HG03378 (cell line): ENCODE measurements around the gene ST3GAL5.
"Not testable (repeated sequence)": the region's sequence is repeated elsewhere in the genome, so short reads cannot be mapped to it uniquely, and the experiment has no call there.

Source experiments
- ATAC-seq: cut with Tn5 transposase; IDR thresholded peaks from one replicate; pipeline ENCODE4 v1.9.1; 2021; ENCODE audit warnings: mild to moderate bottlenecking, moderate library complexity; ENCODE audit not compliant: unreplicated experiment

ST3GAL5 gene

GRCh38 chr2:85888684-85889626 is at the start of gene ST3GAL5:
ST3GAL5 (minus strand) TSS chr2:85888990; CDS start chr2:85888905, 85 bp downstream.
- ATAC-seq = peak; percentile 68

GRCh38 chr2:85938456-85938855 is 49.7 kb upstream of the ST3GAL5 start:
- ATAC-seq = no peak

GRCh38 chr2:85937069-85937439 is 48.3 kb upstream of the ST3GAL5 start:
- no peak for ATAC-seq

DNA sequence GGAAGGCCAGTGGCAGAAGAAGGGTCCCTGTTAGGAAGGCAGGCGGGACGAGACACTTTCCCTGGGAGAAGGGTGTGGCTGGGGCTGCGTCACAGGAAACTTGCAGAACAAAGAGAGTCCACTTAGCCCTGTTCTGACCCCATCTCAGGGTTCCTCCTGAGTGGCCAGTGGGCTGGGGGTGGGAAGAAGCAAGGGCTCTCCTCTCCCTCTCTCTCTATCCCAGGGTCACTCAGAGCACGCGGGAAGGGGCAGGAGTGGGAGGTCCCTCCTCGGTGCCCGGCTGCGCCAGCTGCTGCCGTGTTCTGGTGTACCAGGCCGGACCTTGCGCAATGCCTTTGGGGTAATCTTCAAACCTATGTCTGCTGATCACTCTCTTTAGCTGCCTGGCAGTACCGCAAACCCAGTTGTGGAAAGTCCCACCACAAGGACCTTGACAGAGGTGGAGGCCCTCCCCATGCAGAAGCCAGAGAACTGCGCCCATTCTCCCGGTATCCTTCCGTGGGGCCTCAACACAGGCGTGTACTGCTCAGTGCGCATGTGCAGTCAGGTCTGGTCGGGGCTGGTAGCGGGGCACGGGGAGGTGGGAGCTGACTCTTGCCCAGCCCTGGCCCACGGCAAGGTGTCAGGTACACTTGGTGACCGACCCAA is 47.8 kb upstream of the ST3GAL5 start:
- ATAC-seq = no peak

GRCh38 chr2:85935746-85936208 is 47.0 kb upstream of the ST3GAL5 start:
- no peak for ATAC-seq

- no peak for ATAC-seq
Observed at GRCh38 chr2:85935170-85935745, 46.5 kb upstream of the ST3GAL5 start.

- ATAC-seq = no peak
Observed at GRCh38 chr2:85933753-85934594, 45.2 kb upstream of the ST3GAL5 start.

DNA sequence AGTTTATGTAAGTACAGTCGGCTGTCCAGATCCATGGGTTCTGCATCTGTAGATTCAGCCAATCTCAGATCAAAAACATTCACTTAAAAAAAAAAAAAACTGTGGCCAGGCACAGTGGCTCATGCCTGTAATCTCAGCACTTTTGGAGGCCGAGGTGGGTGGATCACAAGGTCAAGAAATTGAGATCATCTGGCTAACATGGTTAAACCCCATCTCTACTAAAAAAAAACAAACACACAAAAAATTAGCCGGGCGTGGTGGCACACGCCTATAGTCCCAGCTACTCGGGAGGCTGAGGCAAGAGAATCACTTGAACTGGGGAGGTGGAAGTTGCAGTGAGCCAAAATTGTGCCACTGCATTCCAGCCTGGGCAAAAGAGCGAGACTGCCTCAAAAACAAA is 42.4 kb upstream of the ST3GAL5 start:
- ATAC-seq = not testable (repeated sequence)

DNA sequence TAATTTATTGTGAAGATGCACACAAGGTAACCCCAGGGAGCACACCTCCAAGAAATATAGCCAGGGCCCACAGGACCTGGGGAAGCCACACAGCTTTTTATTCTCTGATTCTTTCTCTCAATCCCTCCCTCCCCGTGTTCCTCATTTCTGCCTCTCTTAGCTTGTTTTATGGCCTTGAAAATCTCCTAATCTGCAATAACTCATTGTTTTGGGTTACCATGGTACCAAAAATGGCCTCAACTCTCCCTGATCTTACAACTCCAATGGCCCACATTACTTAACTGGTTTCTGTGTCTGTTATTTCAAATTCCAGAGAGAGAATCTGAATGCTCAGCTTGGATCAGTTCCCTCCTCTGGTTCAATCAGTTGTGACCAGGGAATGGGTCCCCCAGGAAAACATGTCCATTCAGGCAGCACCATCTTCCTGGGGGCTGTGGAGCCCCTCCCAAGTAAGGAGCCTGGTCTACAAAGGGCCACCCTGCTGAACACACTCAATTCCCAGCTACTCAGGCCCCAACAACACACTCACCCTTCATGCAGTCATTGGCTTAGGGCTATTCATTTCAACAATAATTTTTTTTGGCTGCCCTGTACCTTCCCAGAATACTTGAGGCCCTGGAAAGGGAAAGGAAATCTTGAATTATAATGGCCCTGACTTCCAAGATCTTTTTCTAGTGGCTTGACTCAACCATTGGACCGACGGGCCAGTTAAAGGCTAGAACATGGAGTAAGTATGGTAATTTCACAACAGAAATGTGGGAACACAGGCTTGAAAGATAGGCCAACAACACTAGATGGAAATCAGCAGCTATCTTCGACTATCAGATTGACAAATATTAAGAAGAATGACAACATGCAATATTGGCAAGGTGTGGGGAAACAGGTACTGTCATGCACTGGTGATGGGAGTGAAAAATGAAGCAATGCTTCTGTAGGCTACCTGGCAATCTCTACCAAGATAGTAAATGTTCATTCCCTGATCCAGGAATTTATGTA is 41.6 kb upstream of the ST3GAL5 start:
- no peak for ATAC-seq

GRCh38 chr2:85929096-85930050 is 40.6 kb upstream of the ST3GAL5 start:
- no peak for ATAC-seq

GRCh38 chr2:85926931-85927661 is 38.3 kb upstream of the ST3GAL5 start:
- ATAC-seq = no peak

GRCh38 chr2:85926526-85926925 is 37.7 kb upstream of the ST3GAL5 start:
- ATAC-seq = no peak

GRCh38 chr2:85925216-85925671 is 36.5 kb upstream of the ST3GAL5 start:
- ATAC-seq = no peak

- no peak for ATAC-seq
Observed at GRCh38 chr2:85924522-85924921, 35.7 kb upstream of the ST3GAL5 start.

DNA sequence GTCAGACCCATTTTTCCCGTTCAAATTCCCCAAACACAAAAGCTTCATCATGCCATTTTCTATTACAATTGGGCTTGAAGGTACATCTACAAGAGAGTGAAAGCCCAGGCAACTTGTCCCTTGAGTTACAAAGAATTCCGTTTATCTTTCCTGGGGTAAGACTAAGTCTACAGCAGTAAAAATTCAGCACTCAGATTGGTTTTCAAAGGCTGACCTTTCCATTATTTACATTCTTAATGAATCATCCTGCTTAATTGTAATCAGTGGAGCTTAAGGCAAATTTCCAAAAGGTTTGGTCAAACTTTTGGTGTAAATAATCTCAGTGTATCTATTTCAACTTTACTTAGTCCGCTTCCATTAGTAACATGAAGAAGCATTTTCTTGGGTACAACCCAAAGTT is 33.4 kb upstream of the ST3GAL5 start:
- no peak for ATAC-seq

DNA sequence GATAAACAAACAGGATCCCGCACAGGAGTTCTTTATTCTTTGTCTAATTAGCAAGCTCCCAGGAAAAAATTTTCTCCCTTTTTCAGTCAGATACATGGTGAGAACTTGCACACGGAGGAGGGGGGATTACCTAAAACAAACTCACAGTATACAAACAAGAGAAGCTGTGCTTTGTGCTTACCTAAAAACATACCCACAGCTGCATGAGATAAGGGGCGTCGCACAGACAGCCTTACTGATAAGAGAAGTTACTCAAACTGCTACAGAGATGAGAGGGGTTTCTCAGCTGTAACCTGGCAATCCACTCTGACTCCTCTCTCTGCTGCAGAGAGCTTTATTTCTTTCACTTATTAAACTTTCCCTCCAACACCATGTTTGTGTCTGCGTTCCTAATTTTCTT is 32.9 kb upstream of the ST3GAL5 start:
- ATAC-seq = no peak

DNA sequence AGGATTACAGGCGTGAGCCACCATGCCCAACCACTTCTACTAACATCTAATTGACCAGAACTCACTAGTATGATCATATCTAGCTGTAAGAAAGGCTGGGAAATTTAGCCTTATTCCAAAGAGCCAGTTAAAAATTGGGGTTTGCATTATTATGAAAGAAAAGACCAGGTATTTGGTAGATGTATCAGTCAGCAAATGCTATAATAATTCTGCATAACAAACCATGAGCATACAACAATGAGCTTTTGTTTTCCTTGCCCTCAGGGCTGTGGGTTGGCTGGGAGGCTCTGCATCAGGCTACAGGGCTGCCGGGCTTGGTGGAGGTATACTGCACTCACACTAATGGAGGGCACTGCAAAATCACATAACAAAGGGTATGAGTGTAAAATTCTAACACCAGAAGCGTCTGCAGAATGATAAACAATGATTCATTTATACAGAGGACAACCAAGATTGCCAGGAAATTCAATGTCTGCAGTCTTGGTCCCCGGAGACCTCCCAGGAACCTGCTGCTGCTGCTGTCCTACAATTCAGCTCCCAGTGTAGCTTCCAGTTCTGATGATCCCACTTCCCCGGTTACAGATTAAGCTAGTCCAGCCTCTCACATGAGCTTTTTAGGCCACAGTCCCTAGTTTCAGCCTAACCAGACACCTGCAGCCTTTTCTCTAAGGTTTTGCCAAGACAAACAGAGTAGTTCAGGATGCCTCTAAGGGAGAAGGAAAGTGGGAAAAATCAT is 32.2 kb upstream of the ST3GAL5 start:
- no peak for ATAC-seq
